Pancreas (tissue), 10 donors: ENCODE data around the gene TRMT6. TPM values are rescaled to one million over a fixed set of nuclear protein-coding genes. Genes with fewer than 3 reads are reported as not detected.

ENCODE experiments used
- ATAC-seq, 4 donors: fragments of 200-7000 bp; cut with Tn5 transposase; one replicate each; pipeline versions ENCODE4 v1.8.0 to v1.9.1; 2020; ENCODE audit warnings: mild to moderate bottlenecking in 4 of 4, moderate library complexity in 4 of 4
- DNase-seq, 6 donors: peaks; one replicate each; pipeline ENCODE4 v3.0.0-alpha.2; 2020
- FAIRE-seq: peaks from 2 replicates; lab custom pipeline; 2012; peaks lifted over from hg19 to GRCh38; lab: Jason Lieb, UNC
- H3K27ac ChIP-seq, 4 donors: fragments of 200-600 bp; sonication (generic); 1 replicate in 3 of 4; 2 replicates in 1 of 4; pipeline versions ENCODE4 v1.5.0 to v1.8.0; 2020
- H3K27me3 ChIP-seq, 4 donors: fragments of 200-600 bp; one replicate each; pipeline ENCODE4 v1.8.0; 2021
- H3K36me3 ChIP-seq, 3 donors: fragments of 200-600 bp; sonication (generic) in 1 of 3; one replicate each; pipeline versions ENCODE4 v1.5.0 to v1.8.0; 2020 to 2021
- H3K4me1 ChIP-seq, 3 donors: fragments of 200-600 bp; one replicate each; pipeline ENCODE4 v1.8.0; 2021
- H3K4me3 ChIP-seq, 4 donors: fragments of 200-600 bp; sonication (generic) in 2 of 4; one replicate each; pipeline versions ENCODE4 v1.5.0 to v1.8.0; 2020 to 2021
- H3K9me3 ChIP-seq, 4 donors: fragments of 200-600 bp; one replicate each; pipeline ENCODE4 v1.8.0; 2021
- WGBS, 2 donors: extraction: QIAGEN DNeasy Blood & Tissue Kit; methylation state at CpG; one replicate each; pipeline ENCODE4 v1.1.7; 2013; 5-methylcytosine and 5-hydroxymethylcytosine counted together
- intact Hi-C, 3 donors: fragments of 100-400 bp; cut with DNase I; formaldehyde crosslinking; loops; one replicate each; pipeline versions ENCODE4 v1.11.1 to v1.14.2; 2022
- polyA plus RNA-seq, 2 donors: library from polyadenylated mRNA; stranded (reverse); fragments of 200-250 nt; gene quantifications; one replicate each; pipeline ENCODE4 v1.2.3, GENCODE V29; 2013
- total RNA-seq, 6 donors: library from RNA; stranded (reverse); fragmentation: NEBNext Ultra II Directional in 4 of 6; extraction: Animal tissue kit (Norgen Biotek cat#: 25700) in 4 of 6; gene quantifications; one replicate each; pipeline versions ENCODE4 v1.2.1 to v1.2.4, GENCODE V29; 2021 to 2023
- TF ChIP-seq, protein P1 (sequence below), 4 donors: fragments of 200-600 bp; sonication (generic) in 3 of 4; IDR thresholded peaks; one replicate each; pipeline versions ENCODE4 v1.5.0 to v1.8.0; 2021; ENCODE audit warnings: antibody characterized with exemption in 4 of 4
- donor health status: healthy with polysubstance abuse.
- donor health status: DM: no; HTN: no; CAD: no; lungs with moderate emphysema.
- donor health status: DM: no; HTN: no; CAD: no.
- donor health status: control.
- donor health status: control.
- donor health status: Bipolar disorder and iron deficiency.
- donor health status: DM: yes; HTN: yes; CAD: no.
- donor health status: DM: no; HTN: no; CAD: no.
- donor health status: DM: no; HTN: no; CAD: no.
- donor health status: DM: yes; HTN: yes; CAD: no.

TRMT6 gene
- total and polyA plus RNA-seq, 8 donors, result 4.6 to 9.7 (median 5.4) TPM

GRCh38 chr20:5990946-5991345 is 40.6 kb upstream of the TRMT6 start:
- H3K36me3 ChIP-seq, result no peaks in the 10 kb centered on the region
- WGBS, 2 donors, result 86 to 87% methylated on average over 3 of the region's 3 CpGs
- ATAC-seq, result no peak
- DNase-seq, result no peak
- H3K27me3 ChIP-seq, result no peaks in the 10 kb centered on the region
- no peak overlapping the region for H3K27ac ChIP-seq
- no peaks in the 10 kb centered on the region for H3K9me3 ChIP-seq
- no peak for FAIRE-seq
- H3K4me3 ChIP-seq, result no peak overlapping the region
- intact Hi-C loops, result no loop called here
- no peaks in the 10 kb centered on the region for H3K4me1 ChIP-seq
- TF ChIP-seq, protein P1, sequence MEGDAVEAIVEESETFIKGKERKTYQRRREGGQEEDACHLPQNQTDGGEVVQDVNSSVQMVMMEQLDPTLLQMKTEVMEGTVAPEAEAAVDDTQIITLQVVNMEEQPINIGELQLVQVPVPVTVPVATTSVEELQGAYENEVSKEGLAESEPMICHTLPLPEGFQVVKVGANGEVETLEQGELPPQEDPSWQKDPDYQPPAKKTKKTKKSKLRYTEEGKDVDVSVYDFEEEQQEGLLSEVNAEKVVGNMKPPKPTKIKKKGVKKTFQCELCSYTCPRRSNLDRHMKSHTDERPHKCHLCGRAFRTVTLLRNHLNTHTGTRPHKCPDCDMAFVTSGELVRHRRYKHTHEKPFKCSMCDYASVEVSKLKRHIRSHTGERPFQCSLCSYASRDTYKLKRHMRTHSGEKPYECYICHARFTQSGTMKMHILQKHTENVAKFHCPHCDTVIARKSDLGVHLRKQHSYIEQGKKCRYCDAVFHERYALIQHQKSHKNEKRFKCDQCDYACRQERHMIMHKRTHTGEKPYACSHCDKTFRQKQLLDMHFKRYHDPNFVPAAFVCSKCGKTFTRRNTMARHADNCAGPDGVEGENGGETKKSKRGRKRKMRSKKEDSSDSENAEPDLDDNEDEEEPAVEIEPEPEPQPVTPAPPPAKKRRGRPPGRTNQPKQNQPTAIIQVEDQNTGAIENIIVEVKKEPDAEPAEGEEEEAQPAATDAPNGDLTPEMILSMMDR (IDR thresholded peaks at IDR 0.05), result no peak

DNA sequence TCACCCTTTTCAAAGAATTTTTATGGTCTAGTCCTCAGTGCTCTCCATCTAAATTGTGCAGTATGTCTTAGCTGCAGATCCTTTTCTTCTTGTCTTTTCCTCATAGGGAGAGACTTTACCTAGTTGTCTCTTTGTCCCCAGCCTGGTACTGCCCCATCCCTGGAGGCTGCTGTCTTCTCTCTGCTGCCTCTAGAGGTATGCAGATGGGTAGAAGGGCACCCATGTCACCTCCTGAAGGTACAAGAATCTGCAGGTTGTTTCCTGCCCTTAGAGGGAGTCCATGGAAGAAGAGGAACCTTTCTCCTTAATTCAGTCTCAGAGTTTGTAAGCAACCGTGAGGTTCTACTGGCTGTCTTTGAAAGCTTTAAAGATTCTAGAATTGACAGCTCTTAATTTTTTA is 39.2 kb upstream of the TRMT6 start:
- H3K27ac ChIP-seq, result no peak overlapping the region
- H3K4me1 ChIP-seq, result no peaks in the 10 kb centered on the region
- ATAC-seq (no peak), FAIRE-seq (no peak), DNase-seq (no peak)
- no peak overlapping the region for H3K4me3 ChIP-seq
- TF ChIP-seq, protein P1 (IDR thresholded peaks at IDR 0.05), result no peak
- intact Hi-C loops, result no loop called here
- H3K36me3 ChIP-seq, result no peaks in the 10 kb centered on the region
- no peaks in the 10 kb centered on the region for H3K9me3 ChIP-seq
- WGBS, 2 donors, result 100% methylated on average over 1 of the region's 1 CpG
- no peaks in the 10 kb centered on the region for H3K27me3 ChIP-seq

DNA sequence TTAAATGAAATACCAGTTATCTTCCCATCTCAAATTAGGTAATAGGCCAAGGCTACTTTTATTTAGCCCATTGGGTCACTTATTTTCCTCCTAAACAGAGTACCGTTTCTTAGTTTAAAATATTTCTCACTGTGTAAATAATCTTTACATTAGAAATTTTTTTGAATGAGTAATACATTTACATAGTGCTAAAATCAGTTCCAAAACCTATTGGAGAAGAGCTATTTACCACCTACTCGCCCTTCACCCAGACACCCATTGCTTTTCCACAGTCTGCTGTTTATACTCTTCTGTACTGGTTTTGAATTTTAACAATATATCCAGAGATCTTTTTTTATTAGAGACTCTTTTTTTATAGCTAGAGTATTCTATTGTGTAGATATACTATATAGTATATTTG is 37.0 kb upstream of the TRMT6 start:
- Histone ChIP-seq H3K4me1 (no peaks in the 10 kb centered on the region), H3K9me3 (no peaks in the 10 kb centered on the region), H3K36me3 (no peaks in the 10 kb centered on the region), H3K27ac (no peak overlapping the region), H3K27me3 (no peaks in the 10 kb centered on the region), H3K4me3 (no peak overlapping the region)
- intact Hi-C loops, result no loop called here
- TF ChIP-seq, protein P1 (IDR thresholded peaks at IDR 0.05), result no peak
- FAIRE-seq, result no peak
- DNase-seq, result no peak
- 94 to 96% methylated on average over 2 of the region's 2 CpGs for WGBS, 2 donors
- no peak for ATAC-seq

DNA sequence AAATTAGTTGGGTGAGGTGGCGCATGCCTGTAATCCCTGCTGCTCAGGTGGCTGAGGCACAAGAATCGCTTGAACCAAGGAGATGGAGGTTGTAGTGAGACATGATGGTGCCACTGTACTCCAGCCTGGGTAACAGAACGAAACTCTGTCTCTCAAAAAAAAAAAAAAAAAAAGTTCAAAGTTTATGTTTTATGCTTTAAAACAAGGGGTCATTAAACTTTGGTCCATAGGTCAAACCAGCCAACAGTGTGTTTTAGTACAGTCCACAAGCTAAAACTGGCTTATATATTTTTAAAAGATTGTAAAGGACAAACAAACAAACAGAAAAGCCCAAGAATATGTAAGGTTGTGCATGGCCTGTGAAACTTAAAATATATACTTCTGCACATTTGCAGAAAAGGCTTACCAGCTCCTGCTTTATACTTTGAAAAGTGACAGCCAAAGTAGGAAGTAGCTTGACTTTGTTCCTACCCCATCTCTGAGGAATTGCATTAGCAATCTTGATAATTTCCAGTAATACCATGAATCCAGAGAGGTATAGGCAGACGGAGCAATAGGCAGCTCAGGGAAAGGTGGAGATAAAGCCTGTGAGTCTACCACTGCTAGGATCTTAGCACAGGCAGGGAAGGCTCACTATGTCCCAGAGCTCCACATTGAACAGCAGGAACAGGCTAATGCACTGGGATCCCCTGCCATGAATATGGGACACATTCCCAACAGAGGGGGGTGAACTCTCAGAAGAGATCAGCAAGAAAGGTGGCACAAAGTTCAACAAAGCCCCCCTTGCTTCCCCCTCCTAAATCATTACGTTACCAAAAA is 30.6 kb upstream of the TRMT6 start:
- TF ChIP-seq, protein P1 (IDR thresholded peaks at IDR 0.05), result no peak

DNA sequence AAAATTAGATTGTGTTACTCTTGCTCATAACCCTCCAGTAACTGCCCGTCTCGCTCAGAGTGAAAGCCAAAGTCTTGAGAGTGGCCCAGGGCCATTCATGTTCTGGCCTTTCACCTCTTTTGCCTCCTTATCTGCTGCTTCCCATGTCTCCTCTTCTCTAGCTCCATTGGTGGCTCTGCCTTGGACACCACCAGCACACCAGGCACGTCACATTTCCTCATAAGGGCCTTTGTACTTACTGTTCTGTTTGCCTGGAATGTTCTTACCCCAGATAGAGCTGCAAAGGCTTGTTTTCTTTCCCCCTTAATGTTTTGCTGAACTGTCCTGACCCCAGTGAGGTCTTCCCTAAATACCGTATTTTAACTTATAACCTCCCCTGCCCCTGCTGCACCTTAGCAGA is 29.5 kb upstream of the TRMT6 start:
- WGBS, 2 donors, result 96 to 99% methylated on average over 4 of the region's 4 CpGs
- Histone ChIP-seq H3K36me3 (no peaks in the 10 kb centered on the region), H3K4me3 (no peak overlapping the region), H3K9me3 (no peaks in the 10 kb centered on the region), H3K27me3 (no peaks in the 10 kb centered on the region), H3K4me1 (no peaks in the 10 kb centered on the region), H3K27ac (no peak overlapping the region)
- no peak for ATAC-seq
- TF ChIP-seq, protein P1 (IDR thresholded peaks at IDR 0.05), result no peak
- no peak for FAIRE-seq
- DNase-seq, result no peak
- intact Hi-C loops, result no loop called here

More for the DNA sequence above, 30.6 kb upstream of the TRMT6 start:
- H3K27ac ChIP-seq, result no peak overlapping the region
- H3K4me1 ChIP-seq, result no peaks in the 10 kb centered on the region
- no peak for FAIRE-seq
- H3K4me3 ChIP-seq, result no peak overlapping the region
- H3K9me3 ChIP-seq, result no peaks in the 10 kb centered on the region
- WGBS, 2 donors, result 78 to 87% methylated on average over 5 of the region's 5 CpGs
- H3K27me3 ChIP-seq, result no peaks in the 10 kb centered on the region
- no peak for ATAC-seq
- DNase-seq, result no peak
- intact Hi-C loops, result no loop called here
- no peaks in the 10 kb centered on the region for H3K36me3 ChIP-seq
